ENCODE measurements around the gene POC1B.

DNA sequence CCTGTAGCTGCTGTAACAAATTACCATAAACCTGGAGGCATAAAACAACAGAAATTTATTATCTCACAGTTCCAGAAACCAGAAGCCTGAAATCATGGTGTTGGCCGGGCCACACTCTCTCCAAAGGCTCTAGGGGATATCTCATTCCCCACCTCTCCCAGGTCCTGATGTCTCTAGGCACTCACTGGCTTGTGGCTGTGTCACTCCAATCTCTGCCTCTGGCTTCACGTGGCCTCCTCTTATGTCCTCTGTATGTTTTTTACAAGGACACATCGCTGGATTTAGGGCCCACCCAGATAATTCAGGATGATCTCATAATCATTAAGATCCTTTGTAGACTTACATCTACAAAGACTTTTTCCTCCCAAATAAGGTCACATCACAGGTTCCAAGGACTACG is 9.2 kb downstream of the POC1B start:
- TF ChIP-seq, protein P1, sequence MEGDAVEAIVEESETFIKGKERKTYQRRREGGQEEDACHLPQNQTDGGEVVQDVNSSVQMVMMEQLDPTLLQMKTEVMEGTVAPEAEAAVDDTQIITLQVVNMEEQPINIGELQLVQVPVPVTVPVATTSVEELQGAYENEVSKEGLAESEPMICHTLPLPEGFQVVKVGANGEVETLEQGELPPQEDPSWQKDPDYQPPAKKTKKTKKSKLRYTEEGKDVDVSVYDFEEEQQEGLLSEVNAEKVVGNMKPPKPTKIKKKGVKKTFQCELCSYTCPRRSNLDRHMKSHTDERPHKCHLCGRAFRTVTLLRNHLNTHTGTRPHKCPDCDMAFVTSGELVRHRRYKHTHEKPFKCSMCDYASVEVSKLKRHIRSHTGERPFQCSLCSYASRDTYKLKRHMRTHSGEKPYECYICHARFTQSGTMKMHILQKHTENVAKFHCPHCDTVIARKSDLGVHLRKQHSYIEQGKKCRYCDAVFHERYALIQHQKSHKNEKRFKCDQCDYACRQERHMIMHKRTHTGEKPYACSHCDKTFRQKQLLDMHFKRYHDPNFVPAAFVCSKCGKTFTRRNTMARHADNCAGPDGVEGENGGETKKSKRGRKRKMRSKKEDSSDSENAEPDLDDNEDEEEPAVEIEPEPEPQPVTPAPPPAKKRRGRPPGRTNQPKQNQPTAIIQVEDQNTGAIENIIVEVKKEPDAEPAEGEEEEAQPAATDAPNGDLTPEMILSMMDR (IDR thresholded peaks at IDR 0.05) = no peak
- no peak for TF ChIP-seq POLR2A (IDR thresholded peaks at IDR 0.05)
- no peak for TF ChIP-seq EP300 (IDR thresholded peaks at IDR 0.05)
